ENCODE measurements around the gene PLEKHG5.

PLEKHG5 gene

GRCh38 chr1:6509919-6510291 lies 18.4 kb upstream of the PLEKHG5 start:
- no peak for DNase-seq (ENCODE audit: extremely low read depth, insufficient read length)
- Histone ChIP-seq H3K4me3 (replicated peaks; ENCODE audit: low read depth, low read length) (no peak overlapping the region), H3K36me3 (ENCODE audit: control insufficient read depth, insufficient read depth, low read length) (no peaks in the 10 kb centered on the region), H3K27me3 (replicated peaks; ENCODE audit: control insufficient read depth, insufficient read depth, low read length) (no peaks in the 10 kb centered on the region; the same call in 1 of the 2 replicates)
- TF ChIP-seq CTCF (IDR thresholded peaks at IDR 0.05; ENCODE audit: insufficient read depth, low read length, poor library complexity, severe bottlenecking): no peak

- TF ChIP-seq CTCF (IDR thresholded peaks at IDR 0.05; ENCODE audit: insufficient read depth, low read length, poor library complexity, severe bottlenecking): no peak
- DNase-seq (ENCODE audit: extremely low read depth, insufficient read length): no peak
- Histone ChIP-seq H3K4me3 (replicated peaks; ENCODE audit: low read depth, low read length) (no peak overlapping the region), H3K27me3 (replicated peaks; ENCODE audit: control insufficient read depth, insufficient read depth, low read length) (no peaks in the 10 kb centered on the region; the same call in 1 of the 2 replicates), H3K36me3 (ENCODE audit: control insufficient read depth, insufficient read depth, low read length) (no peaks in the 10 kb centered on the region)
Observed at GRCh38 chr1:6509220-6509918, 17.9 kb upstream of the PLEKHG5 start.

GRCh38 chr1:6508816-6509189 lies 17.3 kb upstream of the PLEKHG5 start:
- H3K27me3 ChIP-seq (replicated peaks; ENCODE audit: control insufficient read depth, insufficient read depth, low read length): no peaks in the 10 kb centered on the region; the same call in 1 of the 2 replicates
- no peak for DNase-seq (ENCODE audit: extremely low read depth, insufficient read length)
- TF ChIP-seq CTCF (IDR thresholded peaks at IDR 0.05; ENCODE audit: insufficient read depth, low read length, poor library complexity, severe bottlenecking): no peak

GRCh38 chr1:6508154-6508815 lies 16.8 kb upstream of the PLEKHG5 start:
- TF ChIP-seq CTCF (IDR thresholded peaks at IDR 0.05; ENCODE audit: insufficient read depth, low read length, poor library complexity, severe bottlenecking): no peak
- no peak for DNase-seq (ENCODE audit: extremely low read depth, insufficient read length)
- H3K4me3 ChIP-seq (replicated peaks; ENCODE audit: low read depth, low read length): no peak overlapping the region
- H3K27me3 ChIP-seq (replicated peaks; ENCODE audit: control insufficient read depth, insufficient read depth, low read length): no peaks in the 10 kb centered on the region; the same call in 1 of the 2 replicates
- no peaks in the 10 kb centered on the region for H3K36me3 ChIP-seq (ENCODE audit: control insufficient read depth, insufficient read depth, low read length)

More at GRCh38 chr1:6508816-6509189, 17.3 kb upstream of the PLEKHG5 start:
- no peak overlapping the region for H3K4me3 ChIP-seq (replicated peaks; ENCODE audit: low read depth, low read length)
- H3K36me3 ChIP-seq (ENCODE audit: control insufficient read depth, insufficient read depth, low read length): no peaks in the 10 kb centered on the region

GRCh38 chr1:6507461-6507911 lies 16.0 kb upstream of the PLEKHG5 start:
- no peak for TF ChIP-seq CTCF (IDR thresholded peaks at IDR 0.05; ENCODE audit: insufficient read depth, low read length, poor library complexity, severe bottlenecking)
- Histone ChIP-seq H3K27me3 (replicated peaks; ENCODE audit: control insufficient read depth, insufficient read depth, low read length) (no peaks in the 10 kb centered on the region; the same call in 1 of the 2 replicates), H3K36me3 (ENCODE audit: control insufficient read depth, insufficient read depth, low read length) (no peaks in the 10 kb centered on the region), H3K4me3 (replicated peaks; ENCODE audit: low read depth, low read length) (no peak overlapping the region)
- DNase-seq (ENCODE audit: extremely low read depth, insufficient read length): no peak

Data from GM06990 (cell line).